Measurements from ENCODE around the gene SLC25A21. TPM values are rescaled to one million over a fixed set of nuclear protein-coding genes. Genes with fewer than 3 reads are reported as not detected.
"Not testable (repeated sequence)": the region's sequence is repeated elsewhere in the genome, so short reads cannot be mapped to it uniquely, and the experiment has no call there.

SLC25A21 gene
- total and polyA plus RNA-seq, 7 donors = 0.07 to 0.37 (median 0.18) TPM; not detected in 1

GRCh38 chr14:36866867-36867266 lies 305.5 kb downstream of the SLC25A21 start:
- H3K27me3 ChIP-seq (ENCODE audit: insufficient read depth in 3 of 3, low read length in 2 of 3) = no peaks in the 10 kb centered on the region
- DNase-seq = no peak
- ATAC-seq = no peak
- H3K9me3 ChIP-seq = no peaks in the 10 kb centered on the region
- no peak overlapping the region for H3K4me3 ChIP-seq
- no peaks in the 10 kb centered on the region for H3K36me3 ChIP-seq (ENCODE audit: insufficient read depth in 1 of 2, low read depth in 1 of 2)
- 74 to 80% (median 77%) methylated on average over 4 of the region's 4 CpGs for WGBS, 3 donors
- TF ChIP-seq CTCF (IDR thresholded peaks at IDR 0.05) = no peak
- H3K4me1 ChIP-seq = no peaks in the 10 kb centered on the region
- H3K27ac ChIP-seq = no peak overlapping the region
- intact Hi-C loops (cut with DNase I) = no loop called here

- no peaks in the 10 kb centered on the region for H3K4me1 ChIP-seq
- ATAC-seq (no peak), DNase-seq (no peak)
- 67 to 74% (median 73%) methylated on average over 3 of the region's 3 CpGs for WGBS, 3 donors
- no peaks in the 10 kb centered on the region for H3K9me3 ChIP-seq
- H3K4me3 ChIP-seq = no peak overlapping the region
- intact Hi-C loops (cut with DNase I) = no loop called here
- H3K27ac ChIP-seq = no peak overlapping the region
- no peaks in the 10 kb centered on the region for H3K27me3 ChIP-seq (ENCODE audit: insufficient read depth in 3 of 3, low read length in 2 of 3)
- H3K36me3 ChIP-seq (ENCODE audit: insufficient read depth in 1 of 2, low read depth in 1 of 2) = no peaks in the 10 kb centered on the region
- TF ChIP-seq CTCF (IDR thresholded peaks at IDR 0.05) = no peak
Observed at GRCh38 chr14:36863271-36863670, 309.1 kb downstream of the SLC25A21 start.

GRCh38 chr14:36862237-36862636 lies 310.2 kb downstream of the SLC25A21 start:
- ATAC-seq; intact Hi-C loops (cut with DNase I): not testable (repeated sequence)

GRCh38 chr14:36860831-36861230 lies 311.6 kb downstream of the SLC25A21 start:
- Histone ChIP-seq H3K36me3 (ENCODE audit: insufficient read depth in 1 of 2, low read depth in 1 of 2) (no peaks in the 10 kb centered on the region), H3K4me1 (no peaks in the 10 kb centered on the region), H3K9me3 (no peaks in the 10 kb centered on the region), H3K4me3 (no peak overlapping the region), H3K27ac (no peak overlapping the region), H3K27me3 (ENCODE audit: insufficient read depth in 3 of 3, low read length in 2 of 3) (no peaks in the 10 kb centered on the region)
- intact Hi-C loops (cut with DNase I) = no loop called here
- no peak for TF ChIP-seq CTCF (IDR thresholded peaks at IDR 0.05)
- no peak for ATAC-seq
- no peak for DNase-seq

More at GRCh38 chr14:36862237-36862636, 310.2 kb downstream of the SLC25A21 start:
- not testable (repeated sequence) for H3K4me3 ChIP-seq; H3K36me3 ChIP-seq (ENCODE audit: insufficient read depth in 1 of 2, low read depth in 1 of 2); DNase-seq; H3K9me3 ChIP-seq; H3K4me1 ChIP-seq; H3K27ac ChIP-seq; H3K27me3 ChIP-seq (ENCODE audit: insufficient read depth in 3 of 3, low read length in 2 of 3)

GRCh38 chr14:36859119-36859518 lies 313.3 kb downstream of the SLC25A21 start:
- Histone ChIP-seq H3K27me3 (ENCODE audit: insufficient read depth in 3 of 3, low read length in 2 of 3) (no peaks in the 10 kb centered on the region), H3K4me3 (no peak overlapping the region), H3K9me3 (no peaks in the 10 kb centered on the region), H3K27ac (no peak overlapping the region), H3K36me3 (ENCODE audit: insufficient read depth in 1 of 2, low read depth in 1 of 2) (no peaks in the 10 kb centered on the region), H3K4me1 (no peaks in the 10 kb centered on the region)
- ATAC-seq (no peak), DNase-seq (no peak)
- 87 to 91% (median 89%) methylated on average over 3 of the region's 3 CpGs for WGBS, 3 donors
- no peak for TF ChIP-seq CTCF (IDR thresholded peaks at IDR 0.05)
- intact Hi-C loops (cut with DNase I) = no loop called here

Data from psoas muscle (tissue), 8 donors.